Adrenal gland (tissue), 12 donors: Measurements from ENCODE around the gene ASF1A. TPM values are rescaled to one million over a fixed set of nuclear protein-coding genes. Genes with fewer than 3 reads are reported as not detected.

Experiments
- DNase-seq, 7 donors: peaks; one replicate each; pipeline ENCODE4 v3.0.0-alpha.2; 2019 to 2020
- H3K27ac ChIP-seq, 5 donors: fragments of 200-600 bp; sonication (generic) in 4 of 5; 1 replicate in 3 of 5; 2 replicates in 2 of 5; pipeline versions ENCODE4 v1.5.1 to v1.8.0; 2016 to 2020; ENCODE audit warnings: mild to moderate bottlenecking in 1 of 5
- H3K27me3 ChIP-seq: fragments of 200-600 bp; 2 replicates; pipeline ENCODE4 v1.8.0; 2021
- H3K36me3 ChIP-seq, 2 donors: fragments of 200-600 bp; replicated peaks in 1 of 2; 1 replicate in 1 of 2; 2 replicates in 1 of 2; pipeline versions ENCODE4 v1.5.1 to v1.8.0; 2018 to 2022
- H3K4me1 ChIP-seq, 2 donors: fragments of 200-600 bp; replicated peaks in 1 of 2; 1 replicate in 1 of 2; 2 replicates in 1 of 2; pipeline versions ENCODE4 v1.5.1 to v1.8.0; 2018 to 2021
- H3K4me3 ChIP-seq, 4 donors: fragments of 200-600 bp; sonication (generic) in 3 of 4; one replicate each; pipeline ENCODE4 v1.5.1; 2016 to 2018
- H3K9me3 ChIP-seq, 3 donors: fragments of 200-600 bp; sonication (generic) in 1 of 3; replicated peaks in 1 of 3; 1 replicate in 2 of 3; 2 replicates in 1 of 3; pipeline versions ENCODE4 v1.5.1 to v1.8.0; 2016 to 2021
- CTCF ChIP-seq, 6 experiments: fragments of 450-650 bp in 4 of 6; fragments of 200-600 bp in 2 of 6; sonication (generic) in 1 of 6; IDR thresholded peaks; 1 replicate in 5 of 6; 2 replicates in 1 of 6; pipeline versions ENCODE4 v1.5.1 to v1.8.0; 2016 to 2021; ENCODE audit warnings: antibody characterized with exemption in 6 of 6, mild to moderate bottlenecking in 2 of 6, moderate library complexity in 1 of 6
- POLR2A ChIP-seq, 2 donors: fragments of 450-650 bp; IDR thresholded peaks; one replicate each; pipeline ENCODE4 v1.6.1; 2017; ENCODE audit warnings: antibody characterized with exemption in 2 of 2, mild to moderate bottlenecking in 2 of 2, moderate library complexity in 1 of 2
- WGBS, 4 donors: extraction: QIAGEN DNeasy Blood & Tissue Kit in 2 of 4; methylation state at CpG; one replicate each; pipeline versions ENCODE4 v1.1.5 to v1.1.7; 2013 to 2017; 5-methylcytosine and 5-hydroxymethylcytosine counted together
- intact Hi-C, 2 donors: fragments of 100-400 bp; cut with DNase I; formaldehyde crosslinking; loops; one replicate each; pipeline versions ENCODE4 v1.14.1 to v1.15.0; 2022 to 2023
- polyA plus RNA-seq, 3 donors: library from polyadenylated mRNA; stranded (reverse); fragments of 200-250 nt in 2 of 3; fragments of 350-450 nt in 1 of 3; fragmentation: Illumina TruSeq in 1 of 3; extraction: RNeasy Lipid Tissue Mini Kit (QIAGEN cat#74804) in 1 of 3; gene quantifications; one replicate each; pipeline ENCODE4 v1.2.3, GENCODE V29; 2013 to 2014
- total RNA-seq, 9 donors: library from RNA; depleted of rRNA in 4 of 9; stranded (reverse); fragments of >200 nt in 4 of 9; fragments of 120-200 nt in 1 of 9; fragmentation: NEBNext Ultra II Directional in 1 of 9; extraction: Animal tissue kit (Norgen Biotek cat#: 25700) in 1 of 9; gene quantifications; one replicate each; pipeline versions ENCODE4 v1.1.0 to v1.2.4, GENCODE V29; 2013 to 2023
- donor health status: healthy with polysubstance abuse.
- donor health status: Bipolar disorder and iron deficiency.
- donor health status: DM: yes; HTN: yes; CAD: no.
- donor health status: DM: no; HTN: no; CAD: no.
- donor health status: DM: no; HTN: no; CAD: no.
- donor health status: DM: yes; HTN: yes; CAD: no.

Gene ASF1A
- total and polyA plus RNA-seq, 12 donors = 8.7 to 107 (median 21.5) TPM

- peaks cover 0 to 16% of the 10 kb centered on the region in 2 donors for H3K4me1 ChIP-seq
- intact Hi-C loops = no loop called here
- no peaks in the 10 kb centered on the region for H3K9me3 ChIP-seq
- 59 to 80% (median 65%) methylated on average over 2 of the region's 2 CpGs for WGBS, 4 donors
- H3K27me3 ChIP-seq = no peaks in the 10 kb centered on the region
- H3K27ac ChIP-seq = no peak overlapping the region
- H3K36me3 ChIP-seq = peaks cover 0 to 9% of the 10 kb centered on the region in 2 donors
- H3K4me3 ChIP-seq = no peak overlapping the region
- TF ChIP-seq CTCF (IDR thresholded peaks at IDR 0.05) (no peak), POLR2A (IDR thresholded peaks at IDR 0.05) (no peak)
- DNase-seq = no peak
Measured at GRCh38 chr6:118903138-118903537, 9.2 kb downstream of the ASF1A start.

- no peak for TF ChIP-seq POLR2A (IDR thresholded peaks at IDR 0.05)
- TF ChIP-seq CTCF (IDR thresholded peaks at IDR 0.05) = no peak
- Histone ChIP-seq H3K27me3 (no peaks in the 10 kb centered on the region), H3K9me3 (no peaks in the 10 kb centered on the region), H3K27ac (no peak overlapping the region), H3K36me3 (peaks cover 0 to 15% of the 10 kb centered on the region in 2 donors), H3K4me3 (no peak overlapping the region), H3K4me1 (peaks cover 0 to 16% of the 10 kb centered on the region in 2 donors)
- 93 to 97% (median 94%) methylated on average over 6 of the region's 6 CpGs for WGBS, 4 donors
- intact Hi-C loops = no loop called here
- DNase-seq = no peak
Measured at GRCh38 chr6:118903691-118904090, 9.7 kb downstream of the ASF1A start.

GRCh38 chr6:118905084-118905483 lies 11.1 kb downstream of the ASF1A start:
- intact Hi-C loops = no loop called here
- Histone ChIP-seq H3K36me3 (peaks cover 0 to 23% of the 10 kb centered on the region in 2 donors), H3K27me3 (no peaks in the 10 kb centered on the region), H3K27ac (no peak overlapping the region), H3K4me3 (no peak overlapping the region), H3K4me1 (peaks cover 0 to 16% of the 10 kb centered on the region in 2 donors), H3K9me3 (no peaks in the 10 kb centered on the region)
- DNase-seq = no peak
- TF ChIP-seq POLR2A (IDR thresholded peaks at IDR 0.05) (no peak), CTCF (IDR thresholded peaks at IDR 0.05) (no peak)

- intact Hi-C loops = no loop called here
- Histone ChIP-seq H3K9me3 (no peaks in the 10 kb centered on the region), H3K27me3 (no peaks in the 10 kb centered on the region), H3K4me1 (peaks cover 0 to 10% of the 10 kb centered on the region in 2 donors), H3K36me3 (peaks cover 0 to 23% of the 10 kb centered on the region in 2 donors), H3K27ac (no peak overlapping the region), H3K4me3 (no peak overlapping the region)
- 91 to 99% (median 96%) methylated on average over 4 of the region's 4 CpGs for WGBS, 4 donors
- DNase-seq = no peak
- TF ChIP-seq POLR2A (IDR thresholded peaks at IDR 0.05) (no peak), CTCF (IDR thresholded peaks at IDR 0.05) (no peak)
Measured at GRCh38 chr6:118905851-118906250, 11.9 kb downstream of the ASF1A start.
